Activated T-cell treated with anti-CD3 and anti-CD28 coated beads, Interleukin-2, amount 50 U/mL, for 72 hours (primary cell): ENCODE measurements around the gene ENTR1. TPM values are rescaled to one million over a fixed set of nuclear protein-coding genes. Genes with fewer than 3 reads are reported as not detected.

Source experiments
- ATAC-seq, 2 donors: fragments of 150-1000 bp; cut with Tn5 transposase; replicated peaks in 1 of 2; 2 replicates each; pipeline ENCODE4 v1.10.0; 2021; ENCODE audit warnings: moderate library complexity in 2 of 2, mild to moderate bottlenecking in 1 of 2
- DNase-seq, 2 donors: peaks; one replicate each; pipeline ENCODE4 v3.0.0; 2021 to 2022; ENCODE audit warnings: mixed read lengths in 1 of 2
- H3K27ac Mint-ChIP-seq: one replicate; pipeline ENCODE4 v1.8.0; 2022; ENCODE audit warnings: mild to moderate bottlenecking, moderate library complexity, mixed read lengths
- H3K27me3 Mint-ChIP-seq: one replicate; pipeline ENCODE4 v1.8.0; 2022; ENCODE audit warnings: low read depth, mixed read lengths
- H3K36me3 Mint-ChIP-seq, 2 donors: one replicate each; pipeline ENCODE4 v1.8.0; 2022; ENCODE audit warnings: mixed read lengths in 2 of 2, mild to moderate bottlenecking in 1 of 2; ENCODE audit not compliant: insufficient read depth in 2 of 2
- H3K4me1 Mint-ChIP-seq: one replicate; pipeline ENCODE4 v1.8.0; 2022; ENCODE audit warnings: low read depth, mixed read lengths
- H3K4me3 Mint-ChIP-seq, 2 donors: one replicate each; pipeline ENCODE4 v1.8.0; 2022; ENCODE audit warnings: mild to moderate bottlenecking in 2 of 2, mixed read lengths in 2 of 2, moderate library complexity in 2 of 2
- H3K9me3 Mint-ChIP-seq, 2 donors: one replicate each; pipeline ENCODE4 v1.8.0; 2022; ENCODE audit warnings: mixed read lengths in 2 of 2
- total RNA-seq, 2 donors: library from RNA; stranded (reverse); gene quantifications; one replicate each; pipeline ENCODE4 v1.2.3, GENCODE V29; 2022

Gene ENTR1
- total RNA-seq, 2 donors from 2014 or later, result 47.2 to 70.6 TPM

DNA sequence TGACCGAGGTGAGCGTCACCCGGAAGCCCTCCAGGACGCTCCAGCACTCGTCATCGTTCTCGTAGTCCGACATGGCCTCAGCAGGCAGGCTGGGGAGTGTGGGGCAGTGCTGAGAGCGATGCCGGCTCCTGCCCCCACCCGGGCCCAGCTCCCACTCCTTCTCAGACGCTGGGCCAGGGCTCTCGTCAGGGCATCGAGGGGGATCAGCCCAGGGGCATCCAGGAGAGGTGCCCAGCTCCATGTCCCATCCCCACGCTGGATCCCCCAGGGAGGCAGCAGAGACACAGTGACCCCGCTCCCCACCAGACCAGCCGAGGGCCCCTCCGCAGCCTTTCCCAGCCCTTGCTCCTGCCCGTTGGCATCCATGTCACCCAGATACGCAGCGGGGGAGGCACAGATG, 38.4 kb downstream of the ENTR1 start:
- Mint-ChIP-seq H3K4me1 (no peaks in the 10 kb centered on the region), H3K4me3 (no peak overlapping the region), H3K27me3 (no peaks in the 10 kb centered on the region), H3K36me3 (no peaks in the 10 kb centered on the region), H3K27ac (no peak overlapping the region), H3K9me3 (no peaks in the 10 kb centered on the region)
- ATAC-seq, result no peak
- DNase-seq, result no peak

DNA sequence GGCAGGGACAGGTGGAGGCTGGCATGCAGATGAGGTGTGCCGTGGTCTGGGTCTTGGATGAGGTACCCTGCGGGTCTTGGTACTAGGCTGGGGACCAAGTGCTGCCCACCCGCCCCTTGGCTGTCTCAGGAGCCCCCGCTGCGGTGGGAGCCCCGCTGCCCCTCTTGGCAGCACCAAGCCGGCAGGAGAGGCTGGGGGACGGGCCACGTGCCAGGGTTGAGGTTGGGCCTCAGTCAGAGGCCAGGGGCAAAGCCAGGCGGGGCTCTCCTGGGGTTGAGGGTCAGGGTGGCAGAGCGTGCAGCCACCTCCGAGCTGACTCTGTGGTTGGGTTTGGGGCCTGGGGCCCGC, 38.9 kb downstream of the ENTR1 start:
- ATAC-seq, result no peak
- H3K9me3 Mint-ChIP-seq, result no peaks in the 10 kb centered on the region
- H3K27ac Mint-ChIP-seq, result no peak overlapping the region
- no peaks in the 10 kb centered on the region for H3K27me3 Mint-ChIP-seq
- DNase-seq, result no peak
- no peaks in the 10 kb centered on the region for H3K36me3 Mint-ChIP-seq
- no peaks in the 10 kb centered on the region for H3K4me1 Mint-ChIP-seq
- no peak overlapping the region for H3K4me3 Mint-ChIP-seq

DNA sequence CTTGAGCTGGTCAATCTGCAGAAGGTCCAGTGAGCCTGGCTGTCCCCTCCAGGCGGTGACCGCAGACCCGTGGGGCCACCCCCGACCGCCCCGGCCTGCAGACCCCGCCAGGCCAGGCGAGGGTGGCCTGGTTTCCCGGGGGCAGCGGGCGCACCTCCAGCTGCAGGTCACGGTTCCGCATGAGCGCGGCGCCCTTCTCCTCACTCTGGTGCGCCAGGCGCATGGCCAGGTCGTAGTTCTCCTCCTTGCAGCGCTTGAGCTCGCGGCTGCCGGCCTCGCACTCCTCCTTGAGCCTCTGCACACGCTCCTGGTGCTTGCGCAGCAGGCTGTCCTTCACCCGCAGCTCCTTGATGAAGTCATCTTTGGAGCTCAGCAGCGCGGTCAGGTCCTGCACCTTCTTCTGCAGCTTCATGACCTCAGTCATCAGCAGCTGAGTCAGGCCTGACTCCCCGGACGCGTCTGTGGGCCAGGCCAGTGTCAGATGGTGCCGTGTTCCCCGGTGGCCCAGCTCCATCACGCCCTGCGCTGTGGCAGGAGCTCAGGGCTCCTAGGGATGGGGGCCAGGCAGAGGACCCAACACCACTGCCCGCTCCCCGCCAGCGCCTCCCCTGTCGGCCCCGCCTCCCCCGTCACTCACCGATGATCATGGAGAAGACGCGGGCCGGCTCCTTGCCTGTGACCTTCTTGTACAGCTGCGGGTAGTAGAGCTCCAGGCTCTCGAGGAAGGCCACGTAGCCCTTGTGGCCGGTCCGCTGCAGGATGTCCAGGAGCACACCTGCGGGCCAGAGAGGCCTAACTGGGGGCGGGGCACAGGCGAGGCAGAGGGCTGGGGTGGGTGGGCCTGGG, 39.5 kb downstream of the ENTR1 start:
- no peaks in the 10 kb centered on the region for H3K4me1 Mint-ChIP-seq
- DNase-seq (no peak), ATAC-seq (no peak)
- H3K4me3 Mint-ChIP-seq, result no peak overlapping the region
- no peaks in the 10 kb centered on the region for H3K36me3 Mint-ChIP-seq
- H3K27ac Mint-ChIP-seq, result no peak overlapping the region
- H3K9me3 Mint-ChIP-seq, result no peaks in the 10 kb centered on the region
- H3K27me3 Mint-ChIP-seq, result no peaks in the 10 kb centered on the region

DNA sequence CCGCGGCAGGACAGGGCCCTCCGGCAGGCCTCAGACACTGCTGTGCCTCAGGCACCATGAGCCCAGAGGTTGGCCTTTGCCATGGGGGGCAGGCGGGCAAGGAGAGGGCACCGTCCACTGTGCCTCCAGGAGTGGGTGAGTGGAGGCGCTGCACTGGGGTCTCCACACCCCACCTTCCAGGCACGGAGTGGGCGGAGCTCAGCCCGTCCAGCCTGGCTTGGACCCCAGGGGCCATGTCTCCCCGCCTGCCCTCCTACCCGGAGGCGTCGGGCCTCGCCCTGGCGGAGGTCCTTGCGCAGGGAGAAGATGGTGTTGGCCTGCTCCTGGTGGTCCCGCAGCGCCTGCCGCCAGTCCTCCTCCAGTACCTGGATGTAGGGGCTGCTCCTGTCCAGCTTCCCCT, 40.4 kb downstream of the ENTR1 start:
- Mint-ChIP-seq H3K27ac (no peak overlapping the region), H3K4me1 (no peaks in the 10 kb centered on the region), H3K27me3 (no peaks in the 10 kb centered on the region), H3K9me3 (no peaks in the 10 kb centered on the region), H3K36me3 (no peaks in the 10 kb centered on the region), H3K4me3 (no peak overlapping the region)
- ATAC-seq (no peak), DNase-seq (no peak)

DNA sequence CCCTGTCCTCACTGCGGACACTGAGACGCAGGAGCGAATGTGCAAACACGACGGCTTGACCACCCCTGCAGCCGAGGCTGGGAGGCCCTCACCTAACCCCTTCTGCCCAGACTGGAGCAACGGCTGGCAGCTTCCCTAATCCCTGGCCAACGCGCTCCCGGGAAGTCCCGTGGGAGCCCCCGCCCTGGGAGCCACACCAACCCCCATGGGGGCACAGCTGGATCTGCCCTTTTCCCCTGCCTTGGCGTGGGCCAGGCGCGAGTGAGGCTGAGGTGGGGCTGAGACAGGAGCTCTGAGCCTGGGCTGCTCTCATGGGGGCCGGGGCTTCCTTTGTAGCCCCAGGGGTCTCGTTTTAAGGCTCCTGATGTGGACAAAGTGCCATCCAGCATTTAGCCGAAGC, 42.2 kb downstream of the ENTR1 start:
- Mint-ChIP-seq H3K9me3 (no peaks in the 10 kb centered on the region), H3K36me3 (no peaks in the 10 kb centered on the region), H3K27ac (no peak overlapping the region), H3K27me3 (no peaks in the 10 kb centered on the region), H3K4me3 (no peak overlapping the region), H3K4me1 (no peaks in the 10 kb centered on the region)
- DNase-seq (no peak), ATAC-seq (no peak)

DNA sequence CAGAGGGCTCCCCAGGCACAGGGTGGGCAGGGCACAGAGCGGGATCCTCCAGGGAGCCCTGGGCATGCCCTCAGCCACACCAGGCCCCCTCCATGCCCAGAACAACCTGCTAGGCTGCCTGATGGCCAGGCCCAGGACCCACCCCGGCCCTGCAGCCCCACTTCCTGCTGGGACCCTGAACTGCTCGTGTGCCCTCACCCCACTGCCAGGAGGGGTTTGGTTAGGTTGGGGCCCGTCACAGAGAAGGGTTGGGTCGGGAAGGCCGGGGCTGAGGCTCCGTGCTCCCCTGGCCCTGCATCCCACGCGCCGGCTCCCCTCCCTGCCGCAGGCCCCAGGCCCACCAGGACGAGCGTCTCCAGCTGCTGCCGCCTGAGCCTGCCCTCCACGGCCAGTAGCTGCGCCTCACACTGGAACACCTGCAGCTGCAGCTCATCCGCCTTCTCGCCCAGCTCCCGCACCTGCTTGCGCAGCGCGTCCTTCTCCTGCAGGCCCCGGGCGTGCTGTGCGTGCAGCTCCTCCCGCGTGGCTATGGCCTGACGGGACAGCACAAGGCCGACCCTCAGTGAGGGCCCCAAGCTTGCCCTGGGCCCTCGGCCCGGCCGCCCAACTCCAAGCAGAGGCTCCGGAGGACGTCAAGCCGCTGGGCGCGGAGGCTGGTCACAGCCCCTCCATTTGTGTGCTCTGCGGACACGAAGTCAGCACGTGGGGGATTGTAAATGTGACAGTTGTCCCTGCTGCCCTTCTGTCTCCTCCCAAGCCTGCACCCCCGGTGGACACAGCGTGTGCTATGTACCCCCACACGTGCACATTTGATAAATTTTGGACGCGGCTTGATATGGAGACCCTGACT, 42.9 kb downstream of the ENTR1 start:
- Mint-ChIP-seq H3K36me3 (no peaks in the 10 kb centered on the region), H3K4me1 (no peaks in the 10 kb centered on the region), H3K9me3 (no peaks in the 10 kb centered on the region), H3K4me3 (no peak overlapping the region), H3K27me3 (no peaks in the 10 kb centered on the region), H3K27ac (no peak overlapping the region)
- ATAC-seq, result no peak
- DNase-seq, result no peak

DNA sequence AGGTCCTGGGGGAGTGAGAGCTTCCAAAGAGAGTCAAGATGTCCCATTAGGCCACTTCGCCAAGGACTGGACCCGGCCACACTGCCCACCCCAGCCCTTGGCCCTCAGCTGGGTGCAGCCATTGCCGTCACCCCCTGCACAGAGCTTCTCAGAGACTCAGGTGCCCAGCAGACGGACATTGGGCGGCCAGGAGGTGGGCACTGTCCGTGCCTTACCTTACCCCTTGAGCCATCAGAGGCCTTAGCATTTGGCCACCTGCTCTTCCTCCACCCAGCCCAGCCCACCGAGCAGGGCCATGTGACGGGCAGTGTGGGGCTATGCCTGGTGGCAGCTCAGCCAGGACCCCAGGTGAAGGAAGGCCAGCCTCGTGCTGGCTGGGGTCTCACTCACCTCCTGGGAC, 43.6 kb downstream of the ENTR1 start:
- DNase-seq, result no peak
- H3K9me3 Mint-ChIP-seq, result no peaks in the 10 kb centered on the region
- H3K4me3 Mint-ChIP-seq, result no peak overlapping the region
- H3K4me1 Mint-ChIP-seq, result no peaks in the 10 kb centered on the region
- H3K36me3 Mint-ChIP-seq, result no peaks in the 10 kb centered on the region
- no peaks in the 10 kb centered on the region for H3K27me3 Mint-ChIP-seq
- ATAC-seq, result no peak
- no peak overlapping the region for H3K27ac Mint-ChIP-seq

DNA sequence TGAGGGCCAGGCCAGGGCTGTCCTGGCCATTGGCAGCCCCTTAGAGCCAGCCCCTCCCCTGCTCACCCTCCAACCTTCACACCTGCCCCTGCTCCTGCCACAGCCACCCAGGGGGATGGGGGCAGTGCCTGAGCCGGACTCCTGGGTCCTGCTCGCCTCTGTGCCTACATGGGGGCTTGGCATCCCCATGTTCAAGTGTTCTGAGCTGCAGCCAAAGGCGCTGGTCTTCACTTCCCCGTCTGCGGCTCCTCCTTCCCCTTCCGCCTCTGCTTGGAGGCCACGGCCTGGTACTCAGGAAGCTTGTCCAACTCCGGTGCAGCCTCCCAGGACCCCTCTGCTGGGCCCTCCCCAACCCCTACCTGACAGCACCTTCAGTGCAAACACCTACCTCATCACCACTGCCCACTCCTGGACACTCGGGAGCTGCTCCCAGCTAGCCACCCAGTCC, 44.6 kb downstream of the ENTR1 start:
- no peak overlapping the region for H3K4me3 Mint-ChIP-seq
- no peaks in the 10 kb centered on the region for H3K9me3 Mint-ChIP-seq
- no peaks in the 10 kb centered on the region for H3K36me3 Mint-ChIP-seq
- no peaks in the 10 kb centered on the region for H3K27me3 Mint-ChIP-seq
- no peak overlapping the region for H3K27ac Mint-ChIP-seq
- H3K4me1 Mint-ChIP-seq, result no peaks in the 10 kb centered on the region
- ATAC-seq (no peak), DNase-seq (no peak)

DNA sequence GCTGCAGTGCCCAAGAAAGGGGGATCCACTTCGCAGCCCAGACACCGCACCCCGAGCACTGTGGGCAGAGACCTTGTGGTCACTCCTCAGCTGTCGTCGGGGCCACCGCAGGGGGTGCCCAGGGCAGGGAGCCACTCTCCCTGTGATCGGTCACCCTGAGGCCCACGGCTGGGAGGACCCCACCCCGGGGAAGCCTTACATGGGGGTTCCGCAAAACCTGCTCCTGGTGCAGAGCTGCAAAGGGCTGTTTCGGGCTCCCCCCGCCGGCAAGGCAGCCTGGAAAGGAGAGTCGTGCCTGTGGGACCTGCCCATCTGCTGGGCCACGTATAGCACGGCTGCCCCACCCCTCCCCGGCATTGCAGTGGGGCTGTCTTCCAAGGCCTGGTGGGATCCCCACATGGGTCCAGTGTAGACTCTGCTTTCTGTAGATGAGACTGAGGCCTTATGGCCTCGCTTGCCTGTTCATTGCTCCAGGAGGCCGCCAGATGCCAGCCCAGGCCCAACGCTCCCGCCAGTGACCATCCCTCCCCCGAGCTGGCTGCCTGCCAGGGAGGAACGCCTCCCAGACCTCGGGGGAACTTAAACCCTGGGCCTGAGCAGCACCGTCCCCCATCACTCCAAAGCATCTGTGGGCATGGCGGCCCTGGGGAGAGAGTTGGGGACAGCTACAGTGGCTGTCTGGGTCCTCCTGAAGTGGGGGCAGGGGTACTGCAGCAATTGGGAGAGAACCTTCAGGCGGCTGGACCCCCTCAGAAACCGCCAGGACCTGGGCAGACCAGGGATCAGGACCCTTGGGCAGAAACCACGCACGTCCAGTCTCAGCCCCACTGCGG, 45.3 kb downstream of the ENTR1 start:
- no peaks in the 10 kb centered on the region for H3K4me1 Mint-ChIP-seq
- DNase-seq, result no peak
- H3K36me3 Mint-ChIP-seq, result no peaks in the 10 kb centered on the region
- H3K9me3 Mint-ChIP-seq, result no peaks in the 10 kb centered on the region
- H3K4me3 Mint-ChIP-seq, result no peak overlapping the region
- H3K27me3 Mint-ChIP-seq, result no peaks in the 10 kb centered on the region
- no peak overlapping the region for H3K27ac Mint-ChIP-seq
- no peak for ATAC-seq

DNA sequence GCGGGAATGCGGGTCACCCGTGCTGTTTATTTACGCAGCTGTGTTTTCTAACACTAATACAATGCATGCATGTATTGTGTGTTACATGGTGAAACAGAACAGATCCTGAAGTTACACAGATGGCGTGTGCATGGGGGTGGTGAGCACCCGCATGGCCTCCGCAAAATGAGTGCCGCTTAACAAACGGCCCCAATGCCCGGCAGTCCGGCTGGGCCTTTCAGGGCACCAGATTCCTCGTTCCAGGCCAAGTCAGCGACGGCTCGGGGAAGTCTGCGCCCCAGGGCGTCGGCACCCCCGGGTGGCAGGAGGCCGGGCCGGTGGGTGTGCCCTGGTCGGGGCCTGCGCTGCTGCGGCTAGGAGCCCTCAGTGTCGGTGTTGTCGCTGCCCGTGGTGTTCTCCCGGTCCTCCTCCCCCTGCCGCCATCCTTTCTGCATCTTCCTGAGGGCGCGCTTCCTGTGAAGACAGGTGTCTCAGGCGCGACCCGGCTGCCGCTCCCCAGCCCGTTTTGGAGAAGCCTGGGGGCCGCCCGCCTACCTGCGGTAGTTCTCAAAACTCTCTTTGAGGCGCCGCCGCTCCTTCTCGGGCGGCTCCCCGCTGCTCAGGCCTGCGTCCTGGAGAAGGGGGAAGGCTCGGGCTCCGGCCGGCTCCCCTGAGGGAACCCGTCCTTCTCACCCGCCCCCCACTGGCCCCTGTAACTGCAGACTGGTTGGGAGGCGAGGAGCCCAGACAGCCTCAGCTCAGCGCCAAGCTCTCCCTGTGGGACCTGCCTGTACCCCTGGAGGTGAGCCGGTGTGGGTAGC, 46.3 kb downstream of the ENTR1 start:
- DNase-seq (no peak), ATAC-seq (no peak)
- Mint-ChIP-seq H3K36me3 (no peaks in the 10 kb centered on the region), H3K4me1 (no peaks in the 10 kb centered on the region), H3K27me3 (no peaks in the 10 kb centered on the region), H3K27ac (no peak overlapping the region), H3K9me3 (no peaks in the 10 kb centered on the region), H3K4me3 (peak overlapping the region; percentile 32 to 61)

DNA sequence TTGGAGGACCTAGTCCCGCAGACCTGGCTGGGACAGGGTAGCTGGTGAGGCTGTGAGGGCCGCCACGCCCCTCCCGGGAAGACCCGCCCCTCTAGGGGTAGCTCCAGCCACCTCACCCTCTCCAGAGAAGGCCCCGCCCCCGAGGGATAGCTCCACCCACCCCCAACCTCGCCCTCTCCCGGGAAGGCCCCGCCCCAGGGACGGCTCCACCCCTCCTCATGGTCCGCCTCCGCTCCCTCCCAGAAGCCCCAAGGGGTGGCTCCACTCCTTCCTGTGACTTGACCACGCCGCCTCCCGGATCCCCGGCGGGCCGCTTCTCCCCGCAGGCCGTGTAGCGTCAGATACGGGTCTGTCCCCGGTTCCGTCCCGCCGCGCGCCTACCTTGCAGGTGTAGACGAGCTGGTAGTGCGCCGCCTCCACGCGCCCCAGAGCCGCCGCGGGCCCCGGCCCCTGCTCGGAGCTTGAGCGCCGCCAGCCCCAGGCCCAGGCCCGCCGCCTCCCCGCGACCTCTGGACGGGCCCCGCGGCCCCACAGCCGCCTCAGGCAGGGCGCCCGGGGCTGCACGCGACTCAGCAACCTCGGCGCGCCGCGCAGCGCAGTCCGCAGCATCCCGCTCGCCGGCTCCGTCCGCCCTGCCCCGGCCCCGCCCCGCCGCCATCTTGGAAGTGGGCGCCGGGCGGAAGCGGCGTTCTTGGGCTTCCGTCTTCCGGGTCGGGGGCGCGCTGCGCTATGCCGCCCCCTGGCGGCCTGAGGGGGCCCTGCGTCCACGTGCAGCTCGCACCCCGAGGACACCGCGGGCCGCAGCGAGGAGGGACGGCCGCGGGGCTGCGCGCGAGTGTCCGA, 47.1 kb downstream of the ENTR1 start, which contains the start of gene DNLZ:
TSS of gene DNLZ (minus strand) at position 639 of the 843 bp plus-strand sequence. CDS start at position 609, 30 bp downstream.
- peak; percentile 95 to 97 for DNase-seq
- Mint-ChIP-seq H3K9me3 (no peaks in the 10 kb centered on the region), H3K4me3 (peak within 1 kb of the TSS; percentile 84 to 87), H3K27me3 (no peaks in the 10 kb centered on the region), H3K27ac (peak within 1 kb of the TSS; percentile 63), H3K36me3 (no peaks in the 10 kb centered on the region), H3K4me1 (no peaks in the 10 kb centered on the region)
- peak; percentile 88 to 90 for ATAC-seq

DNA sequence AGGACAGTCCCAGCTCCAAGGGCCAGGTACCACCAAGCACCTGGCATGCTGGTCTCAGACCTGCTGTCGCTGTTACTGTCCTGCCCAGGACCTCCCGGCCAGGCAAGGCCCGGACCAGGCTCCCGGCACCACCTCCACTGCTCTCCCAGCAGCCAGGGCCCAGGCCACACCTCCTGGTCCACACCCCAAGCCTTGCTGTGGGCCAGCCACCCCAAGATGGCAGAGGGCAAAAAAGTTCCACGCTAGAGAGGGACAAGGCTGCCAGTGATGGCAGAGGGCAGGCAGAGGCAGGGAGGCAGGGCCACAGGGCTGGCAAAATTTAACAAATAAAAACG, 48.0 kb downstream of the ENTR1 start:
- H3K9me3 Mint-ChIP-seq, result no peaks in the 10 kb centered on the region
- H3K4me3 Mint-ChIP-seq, result peak overlapping the region in 1 of 2 donors; percentile 84
- no peak for ATAC-seq
- H3K4me1 Mint-ChIP-seq, result no peaks in the 10 kb centered on the region
- DNase-seq, result no peak
- H3K27me3 Mint-ChIP-seq, result no peaks in the 10 kb centered on the region
- H3K27ac Mint-ChIP-seq, result no peak overlapping the region
- H3K36me3 Mint-ChIP-seq, result no peaks in the 10 kb centered on the region
